HCT116 (cell line): ENCODE data around the gene TRPC4. TPM values are rescaled to one million over a fixed set of nuclear protein-coding genes. Genes with fewer than 3 reads are reported as not detected.

Experiments
- ATAC-seq: fragments of 200-7000 bp; cut with Tn5 transposase; 2 replicates; pipeline ENCODE4 v1.9.1; 2020; ENCODE audit warnings: mild to moderate bottlenecking, moderate library complexity
- BruUV-seq: library from RNA; stranded (reverse); fragments of 400-500 nt; replicated peaks from 2 replicates; lab custom pipeline; 2021; lab: Mats Ljungman, UMichigan
- CTCF ChIA-PET: fragments of 300-600 bp; sonication (Branson Sonifier 250); formaldehyde crosslinking; loops from one replicate; lab custom pipeline; 2021; ENCODE audit warnings: antibody characterized with exemption; lab: Charles Lee
- POLR2A ChIA-PET: fragments of 300-600, 350-600 bp; sonication (Branson Sonifier 250); formaldehyde crosslinking; loops from one replicate; lab custom pipeline; 2021; ENCODE audit warnings: antibody characterized with exemption; lab: Charles Lee
- RAD21 ChIA-PET, 2 experiments: fragments of 300-600 bp; sonication (Branson Sonifier 250); formaldehyde crosslinking; loops; one replicate each; lab custom pipeline; 2023; ENCODE audit warnings: low total read pairs in 2 of 2; ENCODE audit not compliant: uncharacterized antibody in 2 of 2, unreplicated experiment in 2 of 2, low non-redundant PET in 1 of 2; lab: Charles Lee
- DNase-seq: peaks from one replicate; pipeline ENCODE4 v3.0.0-alpha.2; 2010; ENCODE audit warnings: low read depth, low spot score
- H2AFZ ChIP-seq: fragments of 200-600 bp; shearing (Covaris generic), sonication (generic); 2 replicates; pipeline ENCODE4 v1.6.1; 2017; ENCODE audit warnings: low read depth, mixed run types, mixed read lengths, antibody characterized with exemption, low read length; ENCODE audit not compliant: poor library complexity, severe bottlenecking
- H3K27ac ChIP-seq: 2 replicates; pipeline ENCODE4 v1.5.1; 2012; ENCODE audit warnings: low read depth, low read length
- H3K27me3 ChIP-seq: fragments of 200-600 bp; sonication (generic); 2 replicates; pipeline ENCODE4 v1.6.1; 2016; ENCODE audit warnings: mixed run types, low read length, mixed read lengths; ENCODE audit not compliant: insufficient read depth
- H3K36me3 ChIP-seq, 2 experiments: fragments of 200-500 bp in 1 of 2; fragments of 200-600 bp in 1 of 2; sonication (Bioruptor generic) in 1 of 2; sonication (generic) in 1 of 2; 2 replicates each; pipeline versions ENCODE4 v1.5.1 to v1.6.1; 2014 to 2016; ENCODE audit warnings: low read length in 2 of 2, inconsistent platforms in 1 of 2, mixed read lengths in 1 of 2, mixed run types in 1 of 2; ENCODE audit not compliant: insufficient read depth in 2 of 2, control insufficient read depth in 1 of 2
- H3K4me1 ChIP-seq, 2 experiments: fragments of 200-600 bp in 1 of 2; sonication (generic) in 1 of 2; 2 replicates each; pipeline versions ENCODE4 v1.5.1 to v1.6.1; 2012 to 2017; ENCODE audit warnings: low read length in 2 of 2, inconsistent platforms in 1 of 2, mild to moderate bottlenecking in 1 of 2, mixed read lengths in 1 of 2, mixed run types in 1 of 2, moderate library complexity in 1 of 2; ENCODE audit not compliant: insufficient read depth in 2 of 2, control insufficient read depth in 1 of 2
- H3K4me2 ChIP-seq: fragments of 200-600 bp; sonication (generic); 2 replicates; pipeline ENCODE4 v1.6.1; 2017; ENCODE audit warnings: mixed run types, low read length, mixed read lengths
- H3K4me3 ChIP-seq, 2 experiments: fragments of 200-600 bp in 1 of 2; sonication (generic) in 1 of 2; replicated peaks in 1 of 2; 2 replicates each; pipeline ENCODE4 v1.5.1; 2011 to 2016; ENCODE audit warnings: low read length in 2 of 2, control low read depth in 1 of 2, low read depth in 1 of 2, mild to moderate bottlenecking in 1 of 2, mixed read lengths in 1 of 2, mixed run types in 1 of 2
- H3K79me2 ChIP-seq: fragments of 200-600 bp; sonication (generic); 2 replicates; pipeline ENCODE4 v1.6.1; 2017; ENCODE audit warnings: mild to moderate bottlenecking, mixed run types, low read length, moderate library complexity, mixed read lengths; ENCODE audit not compliant: insufficient read depth
- H3K9ac ChIP-seq: fragments of 200-600 bp; sonication (generic); 2 replicates; pipeline ENCODE4 v1.6.1; 2016; ENCODE audit warnings: low read length, mixed read lengths
- H3K9me2 ChIP-seq: fragments of 200-600 bp; sonication (generic), shearing (Covaris generic); 2 replicates; pipeline ENCODE4 v1.6.1; 2017; ENCODE audit warnings: mixed run types, mild to moderate bottlenecking, moderate library complexity; ENCODE audit not compliant: insufficient read depth
- H3K9me3 ChIP-seq, 2 experiments: fragments of 200-500 bp in 1 of 2; fragments of 200-600 bp in 1 of 2; sonication (Bioruptor generic) in 1 of 2; sonication (generic) in 1 of 2; 2 replicates each; pipeline ENCODE4 v1.6.1; 2014 to 2017; ENCODE audit warnings: low read length in 2 of 2, mixed read lengths in 2 of 2, inconsistent platforms in 1 of 2, low read depth in 1 of 2, mild to moderate bottlenecking in 1 of 2, mixed run types in 1 of 2, moderate library complexity in 1 of 2; ENCODE audit not compliant: control insufficient read depth in 1 of 2, insufficient read depth in 1 of 2
- H4K20me1 ChIP-seq: fragments of 200-600 bp; sonication (generic), shearing (Covaris generic); 2 replicates; pipeline ENCODE4 v1.6.1; 2017; ENCODE audit warnings: mixed run types, mild to moderate bottlenecking, moderate library complexity; ENCODE audit not compliant: insufficient read depth
- EGR1 ChIP-seq: IDR thresholded peaks from 2 replicates; pipeline ENCODE4 v1.6.1; 2012; ENCODE audit warnings: low read depth
- ELF1 ChIP-seq: IDR thresholded peaks from 2 replicates; pipeline ENCODE4 v1.6.1; 2012; ENCODE audit warnings: low read depth, borderline replicate concordance
- EZH2 ChIP-seq: fragments of 200-600 bp; sonication (generic); IDR thresholded peaks from 2 replicates; pipeline ENCODE4 v1.6.1; 2017; ENCODE audit warnings: antibody characterized with exemption, mixed run types
- EZH2phosphoT487 ChIP-seq: fragments of 200-600 bp; IDR thresholded peaks from 2 replicates; pipeline ENCODE4 v1.6.1; 2018; ENCODE audit warnings: antibody characterized with exemption, borderline replicate concordance
- JUND ChIP-seq: IDR thresholded peaks from 2 replicates; pipeline ENCODE4 v1.6.1; 2012
- POLR2A ChIP-seq: IDR thresholded peaks from 2 replicates; pipeline ENCODE4 v1.7.0; 2011; ENCODE audit warnings: borderline replicate concordance; ENCODE audit not compliant: insufficient read depth, insufficient read length; ENCODE audit errors: extremely low read depth
- POLR2AphosphoS5 ChIP-seq: IDR thresholded peaks from 2 replicates; pipeline ENCODE4 v1.6.1; 2011; ENCODE audit warnings: mild to moderate bottlenecking, low read depth, low read length, moderate library complexity
- RAD21 ChIP-seq: IDR thresholded peaks from 2 replicates; pipeline ENCODE4 v1.6.1; 2012; ENCODE audit warnings: low read depth, mild to moderate bottlenecking
- SP1 ChIP-seq: IDR thresholded peaks from 2 replicates; pipeline ENCODE4 v1.6.1; 2012; ENCODE audit warnings: low read depth
- TCF7L2 ChIP-seq: IDR thresholded peaks from 2 replicates; pipeline ENCODE4 v1.7.0; 2011; ENCODE audit warnings: borderline replicate concordance, inconsistent platforms; ENCODE audit not compliant: insufficient read depth, insufficient read length; ENCODE audit errors: extremely low read depth
- YY1 ChIP-seq: IDR thresholded peaks from 2 replicates; pipeline ENCODE4 v1.6.1; 2011; ENCODE audit warnings: low read length, low read depth, moderate library complexity, mild to moderate bottlenecking; ENCODE audit not compliant: insufficient replicate concordance; ENCODE audit errors: extremely low read depth
- ZFX ChIP-seq: fragments of 450-650 bp; IDR thresholded peaks from 2 replicates; pipeline ENCODE4 v1.6.1; 2017
- intact Hi-C: fragments of 100-400 bp; cut with micrococcal nuclease; formaldehyde crosslinking; loops from 2 replicates; pipeline ENCODE4 v1.10.0; 2022
- total RNA-seq: library from RNA; stranded (reverse); gene quantifications from one replicate; pipeline ENCODE4 v1.2.1, GENCODE V29; 2021; ENCODE audit not compliant: unreplicated experiment
- TF ChIP-seq, protein P1 (sequence below): IDR thresholded peaks from 2 replicates; pipeline ENCODE4 v1.6.1; 2012; ENCODE audit warnings: low read depth
- TF ChIP-seq, protein P2 (sequence below): IDR thresholded peaks from 2 replicates; pipeline ENCODE4 v1.6.1; 2012

TRPC4 gene
- total RNA-seq, 1 experiment from 2014 or later: not detected

DNA sequence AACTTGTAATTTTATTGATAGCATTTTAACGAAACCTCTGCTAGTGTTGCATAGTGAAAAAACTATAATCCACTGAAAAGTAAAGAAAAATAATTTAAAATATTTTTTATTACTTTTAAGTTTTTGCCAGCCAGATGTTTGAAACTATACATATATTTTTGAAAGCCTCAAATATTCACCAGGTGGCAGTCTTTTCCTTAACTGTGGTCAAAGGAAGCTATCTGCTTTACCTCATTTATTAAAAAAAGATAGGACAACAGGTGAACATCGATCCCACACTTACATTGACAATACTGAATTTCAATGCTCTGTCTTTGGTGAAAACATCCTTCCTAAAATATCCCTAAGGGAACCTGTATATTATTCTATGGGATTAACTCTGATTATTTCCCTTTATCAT is 100.5 kb downstream of the TRPC4 start:
- no peak for ATAC-seq
- intact Hi-C loops: no loop called here
- no peaks in the 10 kb centered on the region for H4K20me1 ChIP-seq
- no peak overlapping the region for H3K4me2 ChIP-seq
- H3K79me2 ChIP-seq: no peaks in the 10 kb centered on the region
- ChIA-PET RAD21 (no interaction called here), POLR2A (no interaction called here), CTCF (no interaction called here)
- H3K27ac ChIP-seq: no peak overlapping the region
- no peak overlapping the region for H2AFZ ChIP-seq
- H3K4me1 ChIP-seq: no peaks in the 10 kb centered on the region
- DNase-seq: no peak
- BruUV-seq: no TSS peak
- H3K9me2 ChIP-seq: no peaks in the 10 kb centered on the region
- no peak overlapping the region for H3K9ac ChIP-seq
- no peak overlapping the region for H3K4me3 ChIP-seq
- no peaks in the 10 kb centered on the region for H3K36me3 ChIP-seq
- H3K9me3 ChIP-seq: peaks cover 17 to 21% of the 10 kb centered on the region in 2 experiments; a peak in 2 of 4 replicates
- H3K27me3 ChIP-seq: no peaks in the 10 kb centered on the region
- TF ChIP-seq EZH2 (no peak), POLR2AphosphoS5 (no peak), POLR2A (no peak), TCF7L2 (no peak), EZH2phosphoT487 (no peak), JUND (no peak), ELF1 (no peak), EGR1 (no peak), SP1 (no peak), ZFX (no peak), YY1 (no peak), RAD21 (no peak)
- TF ChIP-seq, protein P1, sequence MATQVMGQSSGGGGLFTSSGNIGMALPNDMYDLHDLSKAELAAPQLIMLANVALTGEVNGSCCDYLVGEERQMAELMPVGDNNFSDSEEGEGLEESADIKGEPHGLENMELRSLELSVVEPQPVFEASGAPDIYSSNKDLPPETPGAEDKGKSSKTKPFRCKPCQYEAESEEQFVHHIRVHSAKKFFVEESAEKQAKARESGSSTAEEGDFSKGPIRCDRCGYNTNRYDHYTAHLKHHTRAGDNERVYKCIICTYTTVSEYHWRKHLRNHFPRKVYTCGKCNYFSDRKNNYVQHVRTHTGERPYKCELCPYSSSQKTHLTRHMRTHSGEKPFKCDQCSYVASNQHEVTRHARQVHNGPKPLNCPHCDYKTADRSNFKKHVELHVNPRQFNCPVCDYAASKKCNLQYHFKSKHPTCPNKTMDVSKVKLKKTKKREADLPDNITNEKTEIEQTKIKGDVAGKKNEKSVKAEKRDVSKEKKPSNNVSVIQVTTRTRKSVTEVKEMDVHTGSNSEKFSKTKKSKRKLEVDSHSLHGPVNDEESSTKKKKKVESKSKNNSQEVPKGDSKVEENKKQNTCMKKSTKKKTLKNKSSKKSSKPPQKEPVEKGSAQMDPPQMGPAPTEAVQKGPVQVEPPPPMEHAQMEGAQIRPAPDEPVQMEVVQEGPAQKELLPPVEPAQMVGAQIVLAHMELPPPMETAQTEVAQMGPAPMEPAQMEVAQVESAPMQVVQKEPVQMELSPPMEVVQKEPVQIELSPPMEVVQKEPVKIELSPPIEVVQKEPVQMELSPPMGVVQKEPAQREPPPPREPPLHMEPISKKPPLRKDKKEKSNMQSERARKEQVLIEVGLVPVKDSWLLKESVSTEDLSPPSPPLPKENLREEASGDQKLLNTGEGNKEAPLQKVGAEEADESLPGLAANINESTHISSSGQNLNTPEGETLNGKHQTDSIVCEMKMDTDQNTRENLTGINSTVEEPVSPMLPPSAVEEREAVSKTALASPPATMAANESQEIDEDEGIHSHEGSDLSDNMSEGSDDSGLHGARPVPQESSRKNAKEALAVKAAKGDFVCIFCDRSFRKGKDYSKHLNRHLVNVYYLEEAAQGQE: no peak
- TF ChIP-seq, protein P2, sequence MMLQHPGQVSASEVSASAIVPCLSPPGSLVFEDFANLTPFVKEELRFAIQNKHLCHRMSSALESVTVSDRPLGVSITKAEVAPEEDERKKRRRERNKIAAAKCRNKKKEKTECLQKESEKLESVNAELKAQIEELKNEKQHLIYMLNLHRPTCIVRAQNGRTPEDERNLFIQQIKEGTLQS: no peak
